ENCODE measurements around the gene PRDM5. TPM values are rescaled to one million over a fixed set of nuclear protein-coding genes. Genes with fewer than 3 reads are reported as not detected.

Gene PRDM5
- total and polyA plus RNA-seq, 2 donors (not counting 1 experiment from before 2014, with no cell fraction given), result 8.6 to 19.0 TPM

DNA sequence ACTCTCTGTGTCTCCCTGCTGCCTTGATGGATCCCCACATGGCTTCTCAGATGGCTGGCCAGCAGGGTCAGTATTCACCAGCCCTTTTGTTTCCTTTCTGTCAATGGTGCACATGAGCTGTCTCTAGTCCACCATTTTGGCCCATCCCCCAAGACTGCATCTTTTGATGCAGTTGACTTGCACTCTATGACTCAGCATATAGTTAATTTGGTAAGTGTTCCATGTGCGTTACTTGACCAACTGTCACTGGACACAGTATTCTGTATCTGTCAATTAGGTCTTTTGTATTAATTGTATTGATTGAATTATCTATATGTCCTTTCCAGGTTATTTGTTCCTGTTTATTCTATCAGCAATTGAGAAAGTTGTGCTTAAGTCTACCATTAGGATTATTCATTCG is 29.2 kb downstream of the PRDM5 start:
- Histone ChIP-seq H3K4me3 (replicated peaks in 1 of 4; ENCODE audit: control extremely low read depth in 1 of 4, insufficient read depth in 1 of 4, low read depth in 3 of 4, low read length in 4 of 4) (no peak overlapping the region), H3K4me2 (ENCODE audit: extremely low read depth, insufficient read depth, low read length) (no peak overlapping the region), H3K79me2 (ENCODE audit: control insufficient read depth, insufficient read depth, low read length) (no peaks in the 10 kb centered on the region), H3K27ac (ENCODE audit: insufficient read depth, low read length) (no peak overlapping the region), H4K20me1 (ENCODE audit: control insufficient read depth, extremely low read depth, insufficient read depth, low read length) (no peaks in the 10 kb centered on the region), H3K9me3 (ENCODE audit: control insufficient read depth, insufficient read depth, low read depth, low read length) (no peaks in the 10 kb centered on the region), H3K36me3 (ENCODE audit: control insufficient read depth, insufficient read depth, low read length) (no peaks in the 10 kb centered on the region), H3K4me1 (ENCODE audit: control insufficient read depth, extremely low read depth, insufficient read depth, low read length) (no peaks in the 10 kb centered on the region), H2AFZ (ENCODE audit: low read length) (no peak overlapping the region), H3K9ac (ENCODE audit: insufficient read depth, low read length) (no peak overlapping the region), H3K27me3 (ENCODE audit: control insufficient read depth, insufficient read depth, low read length) (no peaks in the 10 kb centered on the region)
- DNase-seq (ENCODE audit: low read depth in 2 of 2), result no peak
- TF ChIP-seq EZH2 (IDR thresholded peaks at IDR 0.05; ENCODE audit: low read length, missing control alignments), result no peak
- TF ChIP-seq, protein P1, sequence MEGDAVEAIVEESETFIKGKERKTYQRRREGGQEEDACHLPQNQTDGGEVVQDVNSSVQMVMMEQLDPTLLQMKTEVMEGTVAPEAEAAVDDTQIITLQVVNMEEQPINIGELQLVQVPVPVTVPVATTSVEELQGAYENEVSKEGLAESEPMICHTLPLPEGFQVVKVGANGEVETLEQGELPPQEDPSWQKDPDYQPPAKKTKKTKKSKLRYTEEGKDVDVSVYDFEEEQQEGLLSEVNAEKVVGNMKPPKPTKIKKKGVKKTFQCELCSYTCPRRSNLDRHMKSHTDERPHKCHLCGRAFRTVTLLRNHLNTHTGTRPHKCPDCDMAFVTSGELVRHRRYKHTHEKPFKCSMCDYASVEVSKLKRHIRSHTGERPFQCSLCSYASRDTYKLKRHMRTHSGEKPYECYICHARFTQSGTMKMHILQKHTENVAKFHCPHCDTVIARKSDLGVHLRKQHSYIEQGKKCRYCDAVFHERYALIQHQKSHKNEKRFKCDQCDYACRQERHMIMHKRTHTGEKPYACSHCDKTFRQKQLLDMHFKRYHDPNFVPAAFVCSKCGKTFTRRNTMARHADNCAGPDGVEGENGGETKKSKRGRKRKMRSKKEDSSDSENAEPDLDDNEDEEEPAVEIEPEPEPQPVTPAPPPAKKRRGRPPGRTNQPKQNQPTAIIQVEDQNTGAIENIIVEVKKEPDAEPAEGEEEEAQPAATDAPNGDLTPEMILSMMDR (conservative IDR thresholded peaks at IDR 0.05 in 1 of 2, IDR thresholded peaks at IDR 0.05 in 1 of 2; ENCODE audit: low read depth in 1 of 2, low read length in 2 of 2), result no peak

DNA sequence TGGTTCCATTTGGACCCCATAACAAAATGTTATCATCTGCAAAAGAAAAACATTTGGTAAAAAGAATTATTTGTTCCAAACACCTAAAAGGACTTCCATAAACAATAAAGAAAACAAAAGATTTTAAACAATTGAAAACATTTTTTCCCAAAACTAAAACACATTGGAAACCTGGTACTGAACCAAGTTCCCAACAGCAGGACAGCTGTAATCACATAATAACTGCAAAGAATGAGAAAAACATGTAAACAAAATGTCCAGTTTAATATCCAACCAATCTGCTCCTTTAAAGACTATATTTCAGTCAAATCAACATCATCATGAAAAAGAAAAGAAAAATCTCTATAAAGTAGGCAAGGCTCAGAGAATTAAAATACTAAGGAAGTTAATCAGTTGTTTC is 36.3 kb downstream of the PRDM5 start:
- H3K79me2 ChIP-seq (ENCODE audit: control insufficient read depth, insufficient read depth, low read length), result no peaks in the 10 kb centered on the region
- no peak overlapping the region for H3K27ac ChIP-seq (ENCODE audit: insufficient read depth, low read length)
- TF ChIP-seq, protein P1 (conservative IDR thresholded peaks at IDR 0.05 in 1 of 2, IDR thresholded peaks at IDR 0.05 in 1 of 2; ENCODE audit: low read depth in 1 of 2, low read length in 2 of 2), result no peak
- TF ChIP-seq EZH2 (IDR thresholded peaks at IDR 0.05; ENCODE audit: low read length, missing control alignments), result no peak
- no peak overlapping the region for H3K9ac ChIP-seq (ENCODE audit: insufficient read depth, low read length)
- no peaks in the 10 kb centered on the region for H4K20me1 ChIP-seq (ENCODE audit: control insufficient read depth, extremely low read depth, insufficient read depth, low read length)
- H3K4me1 ChIP-seq (ENCODE audit: control insufficient read depth, extremely low read depth, insufficient read depth, low read length), result no peaks in the 10 kb centered on the region
- no peaks in the 10 kb centered on the region for H3K9me3 ChIP-seq (ENCODE audit: control insufficient read depth, insufficient read depth, low read depth, low read length)
- no peak overlapping the region for H3K4me2 ChIP-seq (ENCODE audit: extremely low read depth, insufficient read depth, low read length)
- H3K36me3 ChIP-seq (ENCODE audit: control insufficient read depth, insufficient read depth, low read length), result no peaks in the 10 kb centered on the region
- no peak overlapping the region for H3K4me3 ChIP-seq (replicated peaks in 1 of 4; ENCODE audit: control extremely low read depth in 1 of 4, insufficient read depth in 1 of 4, low read depth in 3 of 4, low read length in 4 of 4)
- no peak overlapping the region for H2AFZ ChIP-seq (ENCODE audit: low read length)
- H3K27me3 ChIP-seq (ENCODE audit: control insufficient read depth, insufficient read depth, low read length), result no peaks in the 10 kb centered on the region
- no peak for DNase-seq (ENCODE audit: low read depth in 2 of 2)

DNA sequence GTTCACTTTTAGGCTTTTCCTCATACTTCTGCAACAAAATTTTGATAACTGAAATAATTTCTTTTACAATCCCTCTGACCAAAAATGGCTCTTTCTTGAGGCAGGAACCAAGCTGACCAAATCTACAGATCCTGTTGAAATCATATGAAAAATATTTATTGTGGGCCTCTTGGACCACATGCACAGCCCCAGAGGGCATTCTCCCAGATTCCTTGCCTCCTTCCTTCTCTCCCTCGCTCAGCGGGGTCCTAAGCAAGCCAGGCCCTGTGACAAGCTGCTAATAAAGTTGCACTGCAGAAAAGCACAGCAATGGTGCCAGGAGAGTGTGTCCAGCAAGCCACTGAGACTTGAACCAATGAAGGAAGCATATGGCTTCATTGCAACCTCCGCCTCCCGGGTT is 40.7 kb downstream of the PRDM5 start:
- H2AFZ ChIP-seq (ENCODE audit: low read length), result no peak overlapping the region
- no peaks in the 10 kb centered on the region for H3K79me2 ChIP-seq (ENCODE audit: control insufficient read depth, insufficient read depth, low read length)
- H3K4me1 ChIP-seq (ENCODE audit: control insufficient read depth, extremely low read depth, insufficient read depth, low read length), result no peaks in the 10 kb centered on the region
- H3K9me3 ChIP-seq (ENCODE audit: control insufficient read depth, insufficient read depth, low read depth, low read length), result no peaks in the 10 kb centered on the region
- H3K36me3 ChIP-seq (ENCODE audit: control insufficient read depth, insufficient read depth, low read length), result no peaks in the 10 kb centered on the region
- no peak overlapping the region for H3K9ac ChIP-seq (ENCODE audit: insufficient read depth, low read length)
- no peaks in the 10 kb centered on the region for H3K27me3 ChIP-seq (ENCODE audit: control insufficient read depth, insufficient read depth, low read length)
- no peak overlapping the region for H3K27ac ChIP-seq (ENCODE audit: insufficient read depth, low read length)
- no peak for DNase-seq (ENCODE audit: low read depth in 2 of 2)
- TF ChIP-seq, protein P1 (conservative IDR thresholded peaks at IDR 0.05 in 1 of 2, IDR thresholded peaks at IDR 0.05 in 1 of 2; ENCODE audit: low read depth in 1 of 2, low read length in 2 of 2), result no peak
- no peak for TF ChIP-seq EZH2 (IDR thresholded peaks at IDR 0.05; ENCODE audit: low read length, missing control alignments)
- no peak overlapping the region for H3K4me3 ChIP-seq (replicated peaks in 1 of 4; ENCODE audit: control extremely low read depth in 1 of 4, insufficient read depth in 1 of 4, low read depth in 3 of 4, low read length in 4 of 4)
- no peak overlapping the region for H3K4me2 ChIP-seq (ENCODE audit: extremely low read depth, insufficient read depth, low read length)
- no peaks in the 10 kb centered on the region for H4K20me1 ChIP-seq (ENCODE audit: control insufficient read depth, extremely low read depth, insufficient read depth, low read length)

Measured in fibroblast of lung (primary cell).